ENCODE measurements around the gene NTRK2. TPM values are rescaled to one million over a fixed set of nuclear protein-coding genes. Genes with fewer than 3 reads are reported as not detected.
A peak's percentile ranks its signal among the peaks of the same experiment; 100 is the strongest.

NTRK2 gene
- total RNA-seq, 6 experiments from 2014 or later: 0.11 to 0.83 (median 0.25) TPM

- no peak overlapping the region for H3K27ac Mint-ChIP-seq
- no peaks in the 10 kb centered on the region; the same call in 1 of the 2 replicates for H3K36me3 Mint-ChIP-seq (ENCODE audit: low read depth)
- DNase-seq: no peak
- no peak for TF ChIP-seq CTCF (IDR thresholded peaks at IDR 0.05)
- H3K27me3 Mint-ChIP-seq (ENCODE audit: insufficient read depth): no peaks in the 10 kb centered on the region
- peaks cover 6% of the 10 kb centered on the region; the same call in 1 of the 2 replicates for H3K9me3 Mint-ChIP-seq
- H3K4me3 Mint-ChIP-seq: no peak overlapping the region
- H3K4me1 Mint-ChIP-seq (ENCODE audit: low read depth): peaks cover 50% of the 10 kb centered on the region; the same call in 1 of the 2 replicates
Measured at GRCh38 chr9:84756731-84757130, 87.2 kb downstream of the NTRK2 start.

- Mint-ChIP-seq H3K36me3 (ENCODE audit: low read depth) (peaks cover 11% of the 10 kb centered on the region; the same call in 1 of the 2 replicates), H3K9me3 (peaks cover 23% of the 10 kb centered on the region), H3K4me3 (no peak overlapping the region), H3K27ac (no peak overlapping the region), H3K4me1 (ENCODE audit: low read depth) (peaks cover 30% of the 10 kb centered on the region; the same call in 1 of the 2 replicates), H3K27me3 (ENCODE audit: insufficient read depth) (peaks cover 4% of the 10 kb centered on the region; the same call in 1 of the 2 replicates)
- DNase-seq: no peak
- TF ChIP-seq CTCF (IDR thresholded peaks at IDR 0.05): no peak
Measured at GRCh38 chr9:84758817-84759216, 89.3 kb downstream of the NTRK2 start.

GRCh38 chr9:84759300-84759750, 89.8 kb downstream of the NTRK2 start:
- no peak for TF ChIP-seq CTCF (IDR thresholded peaks at IDR 0.05)
- no peak for DNase-seq
- peaks cover 11% of the 10 kb centered on the region; the same call in 1 of the 2 replicates for H3K36me3 Mint-ChIP-seq (ENCODE audit: low read depth)
- H3K4me3 Mint-ChIP-seq: no peak overlapping the region
- H3K4me1 Mint-ChIP-seq (ENCODE audit: low read depth): peaks cover 25% of the 10 kb centered on the region; the same call in 1 of the 2 replicates
- H3K27ac Mint-ChIP-seq: no peak overlapping the region
- H3K27me3 Mint-ChIP-seq (ENCODE audit: insufficient read depth): peaks cover 4% of the 10 kb centered on the region; the same call in 1 of the 2 replicates
- peaks cover 23% of the 10 kb centered on the region for H3K9me3 Mint-ChIP-seq

- H3K9me3 Mint-ChIP-seq: peaks cover 27% of the 10 kb centered on the region
- H3K36me3 Mint-ChIP-seq (ENCODE audit: low read depth): peaks cover 11% of the 10 kb centered on the region; the same call in 1 of the 2 replicates
- DNase-seq: no peak
- H3K27me3 Mint-ChIP-seq (ENCODE audit: insufficient read depth): peaks cover 4% of the 10 kb centered on the region; the same call in 1 of the 2 replicates
- H3K27ac Mint-ChIP-seq: no peak overlapping the region
- no peak overlapping the region for H3K4me3 Mint-ChIP-seq
- peaks cover 21% of the 10 kb centered on the region; the same call in 1 of the 2 replicates for H3K4me1 Mint-ChIP-seq (ENCODE audit: low read depth)
- TF ChIP-seq CTCF (IDR thresholded peaks at IDR 0.05): no peak
Measured at GRCh38 chr9:84759804-84760203, 90.3 kb downstream of the NTRK2 start.

GRCh38 chr9:84761137-84761808, 91.7 kb downstream of the NTRK2 start:
- no peak for TF ChIP-seq CTCF (IDR thresholded peaks at IDR 0.05)
- peaks cover 6% of the 10 kb centered on the region; the same call in 1 of the 2 replicates for H3K4me1 Mint-ChIP-seq (ENCODE audit: low read depth)
- peaks cover 4% of the 10 kb centered on the region; the same call in 1 of the 2 replicates for H3K27me3 Mint-ChIP-seq (ENCODE audit: insufficient read depth)
- DNase-seq: peak; percentile 5
- peaks cover 11% of the 10 kb centered on the region; the same call in 1 of the 2 replicates for H3K36me3 Mint-ChIP-seq (ENCODE audit: low read depth)
- H3K4me3 Mint-ChIP-seq: no peak overlapping the region
- peaks cover 28% of the 10 kb centered on the region for H3K9me3 Mint-ChIP-seq
- H3K27ac Mint-ChIP-seq: peak overlapping the region; percentile 10; the same call in 1 of the 2 replicates

Data from HFFc6 (cell line).